CD1c-positive myeloid dendritic cell (primary cell): ENCODE results near the gene CCDC47.

Experiments used
- DNase-seq: peaks from one replicate; pipeline ENCODE4 v3.0.0-alpha.2; 2016; ENCODE audit errors: extremely low spot score

Gene CCDC47

GRCh38 chr17:63783522-63783921 is 10.1 kb upstream of the CCDC47 start:
- DNase-seq, result no peak

- DNase-seq, result no peak
Observed at GRCh38 chr17:63780928-63781327, 7.5 kb upstream of the CCDC47 start.

GRCh38 chr17:63780507-63780906 is 7.1 kb upstream of the CCDC47 start:
- DNase-seq, result no peak

GRCh38 chr17:63775420-63775819 is 2.0 kb upstream of the CCDC47 start:
- DNase-seq, result no peak

GRCh38 chr17:63774969-63775265 is 1.5 kb upstream of the CCDC47 start:
- DNase-seq, result peak; percentile 28

GRCh38 chr17:63774141-63774968 is 958 bp upstream of the CCDC47 start, which contains the start of gene DDX42:
Gene DDX42, plus strand, starts transcription at chr17:63774170. Its CDS starts 12,880 bp downstream, at chr17:63787050.
- no peak for DNase-seq

- peak; percentile 28 for DNase-seq
Observed at GRCh38 chr17:63772801-63773271, 561 bp downstream of the CCDC47 start.

GRCh38 chr17:63768433-63768832 is 5.0 kb downstream of the CCDC47 start:
- DNase-seq, result no peak

GRCh38 chr17:63766754-63767153 is 6.6 kb downstream of the CCDC47 start:
- no peak for DNase-seq

GRCh38 chr17:63764716-63765115 is 8.7 kb downstream of the CCDC47 start:
- DNase-seq, result no peak

- DNase-seq, result peak; percentile 42
Observed at GRCh38 chr17:63762161-63763078, 11.0 kb downstream of the CCDC47 start.

- DNase-seq, result peak; percentile 66
Observed at GRCh38 chr17:63760771-63761539, 12.4 kb downstream of the CCDC47 start.

GRCh38 chr17:63758428-63758827 is 15.0 kb downstream of the CCDC47 start:
- DNase-seq, result no peak

GRCh38 chr17:63754046-63754445 is 19.4 kb downstream of the CCDC47 start:
- DNase-seq, result no peak

- no peak for DNase-seq
Observed at GRCh38 chr17:63753215-63753614, 20.2 kb downstream of the CCDC47 start.

- no peak for DNase-seq
Observed at GRCh38 chr17:63752707-63753106, 20.7 kb downstream of the CCDC47 start.

GRCh38 chr17:63751806-63752205 is 21.6 kb downstream of the CCDC47 start:
- peak; percentile 69 for DNase-seq

- DNase-seq, result peak; percentile 99
Observed at GRCh38 chr17:63741408-63742173, 31.8 kb downstream of the CCDC47 start, which contains the start of gene STRADA. Gene STRADA, minus strand, starts transcription at chr17:63741799. Its CDS starts 13,430 bp downstream, at chr17:63728369.

GRCh38 chr17:63741143-63741407 is 32.3 kb downstream of the CCDC47 start:
- DNase-seq, result peak; percentile 45

- DNase-seq, result peak; percentile 15
Observed at GRCh38 chr17:63740464-63741142, 32.8 kb downstream of the CCDC47 start.

GRCh38 chr17:63735691-63736090 is 37.7 kb downstream of the CCDC47 start:
- DNase-seq, result peak; percentile 35
